ENCODE measurements around the gene CDK15.

- TF ChIP-seq CTCF (IDR thresholded peaks at IDR 0.05) (no peak), REST (IDR thresholded peaks at IDR 0.05; ENCODE audit: insufficient read depth in 1 of 2, low read depth in 2 of 2, low read length in 1 of 2) (no peak), POLR2AphosphoS5 (IDR thresholded peaks at IDR 0.05; ENCODE audit: low read depth, low read length) (no peak), SIN3A (IDR thresholded peaks at IDR 0.05; ENCODE audit: borderline replicate concordance, insufficient read depth, low read depth, low read length) (no peak)
These were observed 75.4 kb downstream of the CDK15 start for GRCh38 chr2:201881741-201882140.

All from Panc1 (cell line).